NOMO-1 (cell line): ENCODE data around the gene WDR86.

Source experiments
- DNase-seq, 2 experiments: peaks; one replicate each; lab custom pipeline; 2025; ENCODE audit not compliant: unreplicated experiment in 2 of 2; lab: John Stamatoyannopoulos, UW

WDR86 gene

GRCh38 chr7:151428378-151429236 lies 18.8 kb upstream of the WDR86 start:
- no peak for DNase-seq

DNA sequence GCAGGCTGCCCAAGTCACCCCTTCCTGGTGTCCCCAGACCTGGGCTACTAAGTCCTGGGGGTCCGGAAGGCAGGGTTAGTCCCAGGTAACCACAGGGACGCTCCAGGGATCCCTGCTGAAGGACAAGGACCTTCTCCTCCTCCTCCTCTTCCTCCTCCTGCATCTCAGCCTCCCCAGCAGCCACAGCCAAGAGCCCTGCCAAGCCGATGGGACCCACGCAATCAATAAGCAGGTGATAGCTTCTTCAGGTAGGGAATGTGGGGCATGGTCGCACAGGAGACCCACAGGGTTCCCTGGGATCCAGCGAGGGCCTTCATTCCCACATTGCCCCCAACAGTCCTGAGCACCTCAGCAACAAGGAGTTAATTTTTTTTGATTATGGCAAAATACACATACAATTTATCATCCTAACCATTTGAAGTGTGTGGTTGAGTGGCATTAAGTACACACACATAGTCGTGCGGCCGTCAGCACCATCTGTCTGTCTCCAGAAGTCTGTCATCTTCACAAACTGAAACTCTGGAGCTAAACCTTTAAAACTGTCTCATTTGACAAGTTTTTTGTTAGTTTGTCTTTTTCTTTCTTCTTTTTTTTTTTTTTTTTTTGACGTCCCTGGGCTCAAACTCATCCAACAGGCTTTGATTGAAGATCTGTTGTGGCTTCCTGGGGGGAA lies 18.0 kb upstream of the WDR86 start:
- no peak for DNase-seq

GRCh38 chr7:151426904-151427704 lies 17.3 kb upstream of the WDR86 start:
- no peak for DNase-seq

DNA sequence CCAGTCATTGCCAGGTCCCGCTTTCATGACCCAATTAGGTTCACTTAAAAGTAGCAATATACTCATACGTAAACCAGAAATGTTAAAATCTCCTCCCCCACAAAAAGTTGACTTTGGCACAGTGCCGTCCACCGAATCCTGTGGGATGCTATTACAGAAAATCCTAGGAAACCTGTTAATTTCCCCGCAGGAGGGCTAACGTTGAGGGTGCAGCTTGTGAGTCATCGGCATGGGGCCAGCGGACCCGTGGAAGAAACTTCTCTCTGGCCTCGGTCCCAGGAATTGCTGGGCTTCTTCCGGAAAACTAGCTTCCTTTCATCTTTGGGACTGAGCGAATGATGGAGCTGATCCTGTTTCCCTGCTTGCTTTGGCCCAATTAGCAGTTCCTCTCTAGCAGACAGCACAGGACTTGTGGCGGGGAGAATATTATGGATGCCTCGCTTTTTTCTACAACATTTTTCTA lies 16.6 kb upstream of the WDR86 start:
- no peak for DNase-seq

GRCh38 chr7:151425670-151426440 lies 16.0 kb upstream of the WDR86 start:
- DNase-seq, result no peak

GRCh38 chr7:151424799-151425198 lies 15.0 kb upstream of the WDR86 start:
- no peak for DNase-seq

GRCh38 chr7:151423936-151424335 lies 14.1 kb upstream of the WDR86 start:
- no peak for DNase-seq

- no peak for DNase-seq
Measured at GRCh38 chr7:151423226-151423625, 13.4 kb upstream of the WDR86 start.

DNA sequence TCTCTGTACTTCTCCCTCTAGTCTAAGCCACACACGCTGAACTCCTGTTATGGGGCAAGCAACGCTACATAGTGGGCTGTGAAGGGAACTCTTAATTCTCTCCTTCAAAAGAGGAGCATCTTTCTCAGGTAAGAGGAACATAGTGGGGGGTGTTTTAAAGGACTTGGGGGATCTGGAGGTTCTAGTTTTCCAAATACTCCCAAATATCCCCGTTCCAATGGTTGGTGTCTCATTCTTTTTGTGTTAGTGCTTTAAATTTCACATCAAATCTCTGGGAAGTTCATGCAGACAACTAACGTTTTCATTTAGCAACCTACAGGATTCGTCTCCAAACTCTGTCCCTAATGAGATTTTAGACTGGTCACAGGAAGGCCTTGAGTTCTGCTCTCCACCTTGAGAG lies 12.4 kb upstream of the WDR86 start:
- DNase-seq, result no peak

GRCh38 chr7:151420144-151420543 lies 10.3 kb upstream of the WDR86 start:
- DNase-seq, result no peak

DNA sequence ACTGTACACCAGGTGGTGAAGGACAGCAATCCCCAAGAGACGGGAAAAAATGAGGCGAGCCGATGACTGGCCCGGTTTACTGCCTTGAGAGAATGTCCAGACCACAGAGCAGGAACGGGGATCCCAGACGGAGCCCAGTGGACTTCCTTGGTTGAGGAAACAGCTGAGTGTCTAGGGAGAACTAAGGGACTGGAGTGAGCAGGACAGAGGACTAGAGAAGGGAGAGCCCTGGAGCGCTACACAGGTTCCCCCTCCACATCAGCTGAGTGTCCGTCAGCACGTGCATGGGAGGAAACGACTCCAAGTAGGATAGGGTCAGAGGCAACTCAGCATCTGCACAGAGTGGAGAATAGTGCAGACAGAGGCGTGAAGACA lies 7.1 kb upstream of the WDR86 start:
- DNase-seq, result no peak

DNA sequence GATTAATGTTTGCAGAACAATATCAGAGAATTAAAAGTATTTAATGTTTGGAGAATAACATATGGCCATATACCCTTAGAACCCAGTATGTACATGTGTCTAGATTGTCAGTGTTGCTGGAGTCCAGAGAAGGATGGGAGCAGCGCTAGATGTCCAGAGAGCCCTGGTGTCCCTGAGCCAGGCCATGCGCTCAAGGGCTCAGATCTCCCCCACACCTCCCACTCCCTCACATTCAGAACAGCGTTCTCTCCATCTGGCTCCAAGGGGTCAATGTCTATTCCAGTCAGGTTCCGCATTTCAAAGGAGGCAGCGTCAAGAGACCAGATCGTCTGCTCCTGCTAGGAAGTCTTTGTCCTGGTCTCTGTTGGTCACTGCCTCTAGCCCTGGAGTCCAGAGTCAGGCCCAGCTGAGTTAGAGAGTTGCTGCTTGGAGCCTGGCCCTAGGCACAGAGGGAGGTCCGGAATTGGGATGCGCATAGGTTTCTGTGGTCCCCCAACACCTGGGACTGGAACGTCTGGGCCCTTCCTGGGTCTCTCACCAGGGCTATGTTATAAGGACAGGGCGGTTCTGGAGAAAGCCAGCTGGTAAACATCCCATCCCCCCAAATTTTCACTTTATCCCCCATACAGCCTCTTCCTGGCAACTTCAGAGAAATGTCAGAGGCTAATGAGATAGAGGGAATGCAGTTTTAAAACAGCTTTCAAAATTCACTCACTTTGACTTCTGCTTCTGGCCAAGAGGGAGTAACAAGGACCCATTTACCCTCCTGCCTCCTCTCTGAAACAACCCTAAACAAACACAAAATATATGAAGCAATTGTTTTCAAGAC lies 6.5 kb upstream of the WDR86 start:
- DNase-seq, result no peak

- DNase-seq, result peak; percentile 76 to 85
Measured at GRCh38 chr7:151415375-151416105, 5.7 kb upstream of the WDR86 start.

DNA sequence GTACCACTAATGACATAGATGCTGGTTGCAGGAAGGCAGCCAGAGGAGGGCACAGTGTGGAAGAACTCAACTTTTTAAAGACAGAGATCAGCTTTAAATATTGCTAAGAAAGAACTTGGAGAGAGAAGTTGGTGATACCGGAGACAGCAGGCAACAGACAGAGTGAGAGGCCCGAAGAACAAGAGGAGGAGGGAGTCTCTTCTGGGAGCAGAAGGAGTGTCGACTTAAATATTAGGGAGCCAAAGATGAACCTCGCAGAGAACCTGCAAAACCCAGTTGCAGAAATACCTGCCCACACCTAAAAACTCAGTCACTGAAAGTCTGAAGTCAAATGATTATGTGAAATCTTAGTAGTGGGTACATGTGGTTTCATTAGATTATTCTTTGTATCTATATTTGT lies 3.4 kb upstream of the WDR86 start:
- no peak for DNase-seq

DNA sequence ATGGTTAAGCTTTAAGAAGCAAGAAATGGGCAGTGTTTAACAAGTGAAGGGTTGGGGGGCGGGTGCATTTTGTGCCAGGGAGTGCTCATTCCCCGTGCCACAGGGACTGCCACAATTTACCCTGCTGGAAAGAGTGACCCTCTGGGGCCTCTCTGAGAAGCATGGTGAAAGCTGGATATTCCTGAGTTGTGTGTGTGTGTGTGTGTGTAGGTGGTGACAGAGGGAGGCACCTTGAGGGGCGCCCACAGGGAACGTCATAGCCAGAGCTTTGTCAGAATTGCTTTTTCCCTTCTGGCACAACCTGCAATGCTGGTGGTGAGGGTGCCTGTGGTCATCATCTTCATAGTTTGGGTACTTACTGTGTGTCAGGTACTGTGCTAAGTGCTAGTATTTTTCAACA lies 2.5 kb upstream of the WDR86 start:
- DNase-seq, result no peak

DNA sequence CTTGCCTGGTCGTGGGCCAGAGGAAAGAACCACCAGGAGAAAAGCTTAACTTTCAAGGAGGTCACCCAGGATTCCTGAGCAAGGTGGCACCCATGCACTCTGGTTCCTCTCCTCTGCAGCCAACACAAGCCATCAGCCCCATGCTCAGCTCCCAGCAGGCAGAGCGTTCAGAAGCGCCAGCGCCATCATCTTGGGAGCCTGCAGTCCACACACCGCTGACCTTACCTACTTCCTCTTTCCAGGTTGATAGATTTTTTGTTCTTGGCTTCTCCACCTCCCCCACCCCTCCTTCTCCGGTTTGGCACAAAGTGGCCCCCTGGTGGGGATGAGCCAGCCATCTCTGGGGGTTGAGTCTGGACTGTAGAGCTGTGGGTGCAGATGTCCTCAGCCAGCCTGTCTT lies 1.7 kb upstream of the WDR86 start:
- peak; percentile 19 to 37 for DNase-seq

GRCh38 chr7:151410405-151411390 lies 860 bp upstream of the WDR86 start:
- no peak for DNase-seq
